Fibroblast of peridontal ligament (primary cell): Measurements from ENCODE around the gene BATF3.
"Not testable (repeated sequence)": the region's sequence is repeated elsewhere in the genome, so short reads cannot be mapped to it uniquely, and the experiment has no call there.

Experiments used
- DNase-seq: peaks from one replicate; pipeline ENCODE4 v3.0.0-alpha.2; 2010; ENCODE audit errors: extremely low read depth

The BATF3 gene, protein sequence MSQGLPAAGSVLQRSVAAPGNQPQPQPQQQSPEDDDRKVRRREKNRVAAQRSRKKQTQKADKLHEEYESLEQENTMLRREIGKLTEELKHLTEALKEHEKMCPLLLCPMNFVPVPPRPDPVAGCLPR

DNA sequence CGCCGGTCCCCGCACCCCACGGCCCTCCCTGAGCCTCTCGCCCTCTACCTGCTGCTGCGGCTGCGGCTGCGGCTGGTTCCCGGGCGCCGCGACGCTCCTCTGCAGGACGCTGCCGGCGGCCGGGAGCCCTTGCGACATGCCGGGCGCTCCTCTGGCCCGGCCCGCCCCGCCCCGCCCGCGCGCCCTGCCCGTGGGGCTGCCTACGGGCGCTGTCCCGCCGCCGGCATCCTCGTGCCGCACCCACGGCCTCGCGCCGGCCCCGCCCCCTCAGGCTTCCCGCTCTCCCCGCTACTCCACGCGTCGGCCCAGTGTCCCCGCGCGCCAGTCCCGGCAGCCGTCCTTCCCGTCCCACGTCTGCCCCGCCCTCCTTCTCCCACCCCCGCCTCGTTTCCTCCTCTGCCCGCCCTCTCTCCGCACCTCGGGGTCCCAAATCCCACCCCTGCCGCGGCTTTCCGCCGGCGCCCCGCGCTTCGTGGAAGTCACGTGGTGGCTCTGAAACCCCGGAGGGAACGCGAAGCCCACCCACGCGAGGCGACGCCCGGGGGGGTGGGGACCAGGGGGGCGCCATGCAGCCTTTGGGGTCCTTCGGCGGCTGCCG lies at the start of gene BATF3:
TSS of gene BATF3 (minus strand) at position 216 of the 598 bp plus-strand sequence. CDS start at position 138, 78 bp downstream.
- no peak for DNase-seq

DNA sequence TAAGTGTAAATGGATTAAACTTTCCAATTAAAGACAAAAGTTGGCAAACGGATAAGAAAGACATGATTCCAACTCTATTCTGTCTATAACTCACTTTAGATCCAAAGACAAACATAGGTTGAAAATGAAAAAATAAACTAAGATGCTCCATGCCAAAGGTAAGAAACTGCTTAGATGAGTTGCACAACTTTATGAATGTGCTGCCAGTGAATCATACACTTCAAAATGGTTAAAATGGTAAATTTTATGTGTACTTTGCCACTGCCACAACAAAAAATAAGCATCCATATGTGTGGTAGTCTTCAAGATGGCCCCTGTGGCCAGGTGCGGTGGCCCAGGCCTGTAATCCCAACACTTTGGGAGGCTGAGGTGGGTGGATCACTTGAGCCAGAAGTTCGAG lies 46.9 kb upstream of the BATF3 start:
- no peak for DNase-seq

DNA sequence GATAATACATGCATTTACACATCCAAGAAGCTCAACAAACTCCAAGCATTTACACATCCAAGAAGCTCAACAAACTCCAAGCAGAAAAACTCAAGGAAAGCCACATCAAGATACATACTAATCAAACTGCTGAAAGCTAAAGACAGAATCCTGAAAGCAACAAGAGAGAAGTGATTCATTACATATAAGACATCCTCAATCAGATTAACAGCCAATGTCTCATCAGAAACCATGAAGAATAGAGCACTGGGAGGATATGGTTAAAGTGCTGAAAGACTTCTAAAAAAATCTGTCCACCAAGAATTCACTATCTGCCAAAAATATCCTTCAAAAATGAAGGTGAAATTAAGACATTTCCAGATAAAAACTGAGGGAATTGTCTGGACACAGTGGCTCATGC lies 45.7 kb upstream of the BATF3 start:
- no peak for DNase-seq

DNA sequence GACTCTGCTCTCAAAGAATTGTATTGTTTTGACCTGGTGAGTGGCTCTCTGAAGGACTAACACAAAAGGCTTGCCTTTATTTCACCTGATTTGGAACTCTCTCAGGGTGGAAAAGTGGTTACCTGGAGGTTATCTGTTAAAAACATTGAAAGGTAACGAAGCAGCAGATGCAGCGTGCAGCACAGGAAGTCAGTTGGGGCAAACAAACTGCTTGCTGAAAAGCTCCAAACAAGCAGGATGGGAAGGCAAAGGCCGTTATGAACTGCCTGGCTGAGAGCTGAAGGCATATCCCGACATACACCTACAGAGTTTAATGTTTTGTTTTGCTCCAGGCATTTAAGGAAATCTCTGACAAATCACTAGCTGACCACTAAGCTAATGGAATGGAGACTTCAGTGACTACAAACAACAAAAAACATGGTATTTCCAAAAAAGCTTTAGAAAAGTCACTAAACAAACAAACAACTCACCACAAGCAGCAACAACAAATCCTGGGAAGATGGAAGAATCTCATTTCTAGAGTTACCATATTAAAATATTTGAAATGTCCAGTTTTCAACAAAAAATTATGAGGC lies 44.3 kb upstream of the BATF3 start:
- DNase-seq: no peak

DNA sequence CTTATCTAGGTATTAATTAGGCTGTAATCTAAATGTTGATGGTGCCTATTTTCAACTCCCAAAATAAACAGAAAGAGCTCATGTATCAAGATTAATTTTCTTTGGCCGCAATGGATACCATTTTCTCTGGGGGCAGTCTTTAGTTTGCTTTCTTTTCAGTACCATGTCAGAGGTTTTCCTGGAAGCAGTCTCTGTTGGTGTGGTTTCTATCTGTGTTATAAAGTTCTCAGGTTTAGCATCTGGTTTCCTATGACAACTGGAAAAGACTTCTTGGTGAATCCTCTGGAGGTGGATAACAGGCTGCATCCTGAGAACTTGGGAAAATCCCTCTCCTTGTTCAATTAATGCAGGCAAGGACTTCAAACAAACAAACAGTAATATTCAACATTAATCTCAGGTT lies 38.7 kb upstream of the BATF3 start:
- peak; percentile 41 for DNase-seq

DNA sequence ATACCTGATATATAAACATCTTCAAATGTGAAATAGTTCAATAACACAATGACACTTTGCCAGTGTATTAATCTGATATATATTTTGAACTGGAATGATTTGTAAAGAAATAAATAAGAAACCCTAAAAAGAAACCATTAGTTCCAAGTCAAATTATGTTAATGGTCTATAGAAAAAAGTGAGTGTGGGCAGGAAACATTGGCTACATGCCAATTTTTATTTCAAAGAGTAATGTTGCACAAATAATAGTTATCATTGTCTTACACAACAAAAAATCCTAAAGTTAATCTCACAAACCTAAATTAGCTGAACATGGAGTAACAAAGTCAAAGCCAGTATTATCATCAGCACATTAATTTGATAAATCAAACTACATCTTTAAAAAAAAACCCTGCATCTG lies 37.9 kb upstream of the BATF3 start:
- no peak for DNase-seq

DNA sequence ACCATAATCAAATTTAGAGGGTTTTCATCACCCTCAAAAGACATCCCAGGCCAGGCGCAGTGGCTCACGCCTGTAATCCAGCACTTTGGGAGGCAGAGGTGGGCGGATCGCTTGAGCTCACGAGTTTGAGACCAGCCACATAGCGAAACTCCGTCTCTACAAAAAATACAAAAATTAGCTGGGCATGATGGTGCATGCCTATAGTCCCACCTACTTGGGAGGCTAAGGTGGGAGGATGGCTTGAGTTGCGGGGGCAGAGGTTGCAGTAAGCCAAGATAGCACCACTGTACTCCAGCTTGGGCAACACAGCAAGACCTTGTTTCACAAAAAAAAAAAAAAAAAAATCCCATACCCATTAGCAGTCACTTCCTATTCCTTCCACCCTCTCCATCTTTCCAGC lies 33.5 kb upstream of the BATF3 start:
- no peak for DNase-seq

DNA sequence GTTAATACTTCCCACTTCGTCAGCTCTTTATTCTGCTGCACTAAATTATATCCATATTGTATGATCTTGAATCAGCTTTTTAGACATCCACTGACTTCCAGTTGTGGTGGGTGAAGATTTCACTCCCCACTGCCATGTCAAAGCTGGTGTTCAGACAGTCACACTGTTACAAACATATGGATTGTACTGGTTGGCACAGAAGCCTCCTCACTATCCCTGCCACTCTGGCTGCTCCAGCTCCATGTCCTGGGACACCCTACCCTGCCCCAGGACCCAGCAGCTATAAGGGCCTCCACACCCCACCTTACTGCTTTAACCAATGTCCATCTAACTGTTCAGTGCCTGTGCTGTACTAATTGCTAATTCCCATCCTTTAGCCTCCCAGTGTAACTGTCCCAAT lies 32.0 kb upstream of the BATF3 start:
- DNase-seq: no peak

DNA sequence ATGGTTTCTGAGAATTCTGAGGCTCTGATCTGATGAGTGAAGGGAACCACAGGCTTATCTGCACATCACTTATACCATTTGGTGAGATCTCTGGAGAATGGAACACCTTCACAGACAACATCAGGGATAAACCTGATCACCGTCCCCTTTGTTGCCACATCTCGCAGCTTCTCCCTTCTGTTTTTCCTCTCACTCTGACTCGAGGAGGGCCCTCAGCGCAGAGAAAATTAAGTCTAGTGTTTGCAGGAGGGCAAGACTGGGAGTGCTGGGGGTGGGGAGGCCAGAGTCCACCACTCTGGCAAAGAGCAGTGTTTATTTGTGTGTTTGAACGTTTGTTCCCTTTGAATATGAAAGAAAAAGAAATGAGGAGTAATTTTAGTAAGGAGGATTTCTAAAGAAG lies 29.0 kb upstream of the BATF3 start:
- DNase-seq: no peak

DNA sequence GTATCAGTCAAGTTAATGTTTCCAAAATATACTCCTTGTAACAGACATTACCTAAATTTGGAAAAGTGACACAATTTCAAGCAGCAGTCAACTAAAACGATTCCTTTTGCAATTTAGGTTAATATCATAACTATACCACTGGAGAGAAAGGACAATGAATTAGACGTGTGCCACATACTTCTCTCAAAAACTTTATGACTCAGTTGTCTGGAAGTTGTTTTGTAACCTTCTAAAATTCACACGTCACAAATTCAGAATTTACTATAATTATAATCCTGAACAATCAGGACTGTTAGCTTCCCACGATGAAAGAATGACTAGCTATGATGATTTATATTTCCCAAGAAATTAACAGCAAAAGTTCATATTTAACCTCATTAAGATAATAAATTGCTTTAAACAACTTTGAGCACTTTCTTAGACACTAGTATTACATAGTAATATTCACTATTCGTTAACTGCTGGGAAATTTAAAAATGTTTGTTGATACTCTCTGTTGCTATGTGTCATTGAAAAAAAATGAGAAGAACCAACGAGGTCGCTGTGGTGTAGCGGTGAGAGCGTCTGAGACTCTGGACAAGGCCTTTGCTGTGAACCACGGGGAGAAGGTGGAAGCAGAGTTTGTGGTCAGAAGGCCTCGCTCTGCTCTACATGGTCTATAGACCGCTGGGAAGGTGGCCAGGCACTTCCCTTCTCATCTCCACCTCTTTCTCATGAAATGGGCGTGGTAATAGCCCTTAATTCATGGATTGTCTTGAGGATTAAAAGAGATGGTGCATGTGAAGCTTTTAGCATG lies 27.9 kb upstream of the BATF3 start:
- peak; percentile 45 for DNase-seq

DNA sequence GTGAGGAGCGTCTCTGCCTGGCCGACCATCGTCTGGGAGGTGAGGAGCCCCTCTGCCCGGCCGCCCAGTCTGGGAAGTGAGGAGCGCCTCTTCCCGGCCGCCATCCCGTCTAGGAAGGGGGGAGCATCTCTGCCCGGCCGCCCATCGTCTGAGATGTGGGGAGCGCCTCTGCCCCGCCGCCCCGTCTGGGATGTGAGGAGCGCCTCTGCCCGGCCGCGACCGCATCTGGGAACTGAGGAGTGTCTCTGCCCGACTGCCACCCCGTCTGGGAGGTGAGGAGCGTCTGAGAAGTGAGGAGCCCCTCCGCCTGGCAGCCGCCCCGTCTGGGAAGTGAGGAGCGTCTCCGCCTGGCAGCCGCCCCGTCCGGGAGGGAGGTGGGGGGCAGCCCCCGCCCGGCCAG lies 25.0 kb upstream of the BATF3 start:
- DNase-seq: not testable (repeated sequence)

DNA sequence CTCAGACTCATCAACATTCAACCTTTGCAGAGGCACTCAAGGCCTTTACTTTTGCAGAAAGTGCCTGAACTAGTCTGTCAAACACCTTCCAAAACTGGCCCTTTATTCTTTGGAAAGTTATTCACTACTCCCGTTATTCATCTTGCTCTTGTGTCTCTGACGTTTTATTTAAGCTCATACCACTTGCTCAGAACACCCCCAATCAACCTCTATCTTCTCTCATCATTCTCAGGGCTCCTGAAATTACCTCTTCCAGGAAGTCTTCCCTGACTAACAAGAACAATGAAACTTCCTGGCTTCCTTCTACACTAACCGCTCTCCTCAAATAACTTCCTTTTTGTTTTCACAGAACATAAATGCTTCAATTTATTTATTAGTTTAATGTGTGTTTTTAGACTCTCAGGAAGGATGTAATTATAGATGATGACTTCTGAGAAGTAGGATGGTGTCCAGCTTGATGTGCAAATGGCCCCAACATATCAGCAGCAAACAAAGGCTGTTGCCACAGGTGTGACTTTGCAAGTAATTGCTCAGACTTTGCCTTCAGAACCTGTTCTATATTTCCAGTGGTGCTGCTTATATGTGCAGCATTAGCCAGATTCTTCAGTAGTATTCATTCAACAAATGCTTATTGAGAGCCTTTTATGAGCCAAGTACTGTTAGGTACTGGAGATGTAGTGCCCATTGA lies 22.8 kb upstream of the BATF3 start:
- DNase-seq: no peak

DNA sequence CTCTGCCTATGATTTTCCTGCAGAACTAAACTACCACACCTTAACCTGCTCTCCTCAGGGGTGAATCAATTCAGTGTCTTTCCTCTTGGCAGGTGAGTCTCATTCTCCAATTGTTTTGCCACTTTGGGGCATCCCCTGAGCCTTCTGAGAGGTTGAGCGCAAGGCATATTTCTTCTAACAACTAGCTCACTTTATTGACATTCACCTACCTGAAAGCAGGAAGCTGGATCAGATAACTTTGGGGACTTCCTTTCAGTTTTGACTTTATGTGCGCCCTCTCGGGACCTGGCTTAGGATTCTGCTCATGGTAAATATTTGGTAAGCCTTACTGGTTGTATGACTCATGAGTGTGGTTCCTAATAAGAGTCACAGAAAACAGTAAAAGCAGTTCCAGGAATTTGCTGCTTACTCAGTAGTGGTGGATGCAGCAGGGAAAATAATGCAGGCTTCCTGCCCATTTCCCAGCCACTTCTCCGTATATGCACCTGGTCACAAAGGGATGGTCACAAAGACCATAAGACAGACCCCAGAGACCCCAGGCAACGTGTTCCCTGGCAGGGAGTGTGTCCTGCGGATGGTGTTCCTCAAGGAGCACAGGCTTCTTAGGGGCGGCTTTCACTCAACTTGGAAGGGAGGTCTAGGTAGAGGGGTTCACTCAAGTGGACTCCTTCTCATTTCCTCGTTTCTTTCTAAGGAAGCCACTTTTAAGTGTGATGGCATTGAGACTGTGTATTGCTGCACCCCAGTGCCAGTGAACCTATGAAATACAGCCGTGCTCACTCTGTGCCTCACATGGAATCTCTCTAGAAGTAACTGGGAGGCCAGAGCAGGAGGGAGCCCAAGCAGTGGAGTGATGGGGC lies 22.0 kb upstream of the BATF3 start:
- peak; percentile 84 for DNase-seq

DNA sequence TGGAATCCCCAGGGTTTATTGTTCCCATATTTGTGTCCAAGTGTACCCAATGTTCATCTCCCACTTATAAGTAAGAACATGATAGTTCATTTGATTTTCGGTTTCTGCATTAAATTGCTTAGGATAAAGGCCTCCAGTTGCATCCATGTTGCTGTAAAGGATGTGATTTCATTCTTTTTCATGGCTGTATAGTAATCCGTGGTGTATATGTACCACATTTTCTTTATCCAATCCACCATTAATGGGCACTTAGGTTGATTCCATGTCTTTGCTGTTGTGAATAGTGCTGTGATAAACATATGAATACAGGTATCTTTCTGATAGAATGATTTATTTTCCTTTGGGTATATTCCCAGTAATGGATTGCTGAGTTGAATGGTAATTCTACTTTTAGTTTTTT lies 20.0 kb upstream of the BATF3 start:
- no peak for DNase-seq

DNA sequence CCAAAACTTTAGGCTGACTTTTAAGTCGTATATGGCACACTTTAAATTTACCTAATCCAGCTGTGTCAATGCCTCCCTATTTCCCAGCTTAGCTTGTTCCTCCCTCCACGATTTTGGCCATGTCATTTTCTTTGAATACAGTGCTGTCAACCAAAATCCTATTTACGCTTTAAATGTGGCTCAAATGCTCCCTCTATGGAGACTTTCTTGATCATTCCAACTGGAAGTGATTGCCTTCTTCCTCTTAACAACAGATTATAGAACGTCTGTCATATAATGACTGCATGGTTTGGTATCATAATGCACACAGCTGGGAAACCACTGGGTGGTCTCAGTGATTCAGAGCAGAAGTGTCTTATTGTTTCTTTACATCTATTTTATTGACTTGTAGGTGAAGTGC lies 18.9 kb upstream of the BATF3 start:
- peak; percentile 75 for DNase-seq

DNA sequence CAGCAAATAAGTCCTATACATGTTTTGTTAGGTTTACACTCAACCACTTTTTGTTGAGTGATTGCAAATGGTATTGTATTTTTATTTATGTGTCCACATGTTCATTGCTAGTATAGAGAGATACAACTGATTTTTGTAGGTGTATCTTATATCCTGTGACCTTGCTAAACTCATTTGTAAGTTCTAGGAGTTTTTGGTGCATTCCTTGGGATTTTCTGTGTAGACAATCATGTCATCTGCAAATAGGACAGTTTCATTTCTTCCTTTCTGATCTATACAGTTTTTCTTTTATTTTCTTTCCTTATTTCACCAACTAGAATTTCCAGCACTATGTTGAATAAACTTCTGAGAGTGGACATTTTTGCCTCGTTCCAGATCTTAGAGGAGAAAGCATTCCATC lies 16.5 kb upstream of the BATF3 start:
- no peak for DNase-seq

DNA sequence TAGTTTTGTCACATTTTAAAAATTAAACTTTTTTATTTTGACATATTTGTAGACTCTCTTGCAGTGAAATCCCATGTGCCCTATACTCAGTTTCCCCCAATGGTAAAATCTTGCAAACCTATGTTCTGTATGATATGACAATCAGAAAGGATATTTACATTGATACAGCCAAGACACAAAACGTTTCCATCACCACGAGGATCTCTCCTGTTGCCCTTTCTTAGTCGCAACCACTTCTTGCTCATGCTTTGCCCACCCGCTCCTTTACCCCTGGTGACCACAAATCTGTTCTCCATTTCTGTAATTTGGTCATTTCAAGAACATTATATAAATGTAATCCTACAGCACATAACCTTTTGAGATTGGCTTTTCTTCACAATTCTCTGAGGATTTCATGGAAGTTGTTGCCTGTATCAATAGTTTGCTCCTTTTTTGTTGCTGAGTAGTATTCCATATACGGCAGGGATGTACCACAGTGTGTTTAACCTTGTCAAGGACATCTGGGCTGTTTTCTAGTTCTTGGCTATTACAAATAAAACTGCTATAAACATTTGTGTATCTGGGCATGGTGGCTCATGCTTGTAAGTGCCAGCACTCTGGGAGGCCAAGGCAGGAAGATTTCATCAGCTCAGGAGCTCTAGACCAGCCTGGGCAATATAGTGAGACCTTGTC lies 14.0 kb upstream of the BATF3 start:
- DNase-seq: no peak

DNA sequence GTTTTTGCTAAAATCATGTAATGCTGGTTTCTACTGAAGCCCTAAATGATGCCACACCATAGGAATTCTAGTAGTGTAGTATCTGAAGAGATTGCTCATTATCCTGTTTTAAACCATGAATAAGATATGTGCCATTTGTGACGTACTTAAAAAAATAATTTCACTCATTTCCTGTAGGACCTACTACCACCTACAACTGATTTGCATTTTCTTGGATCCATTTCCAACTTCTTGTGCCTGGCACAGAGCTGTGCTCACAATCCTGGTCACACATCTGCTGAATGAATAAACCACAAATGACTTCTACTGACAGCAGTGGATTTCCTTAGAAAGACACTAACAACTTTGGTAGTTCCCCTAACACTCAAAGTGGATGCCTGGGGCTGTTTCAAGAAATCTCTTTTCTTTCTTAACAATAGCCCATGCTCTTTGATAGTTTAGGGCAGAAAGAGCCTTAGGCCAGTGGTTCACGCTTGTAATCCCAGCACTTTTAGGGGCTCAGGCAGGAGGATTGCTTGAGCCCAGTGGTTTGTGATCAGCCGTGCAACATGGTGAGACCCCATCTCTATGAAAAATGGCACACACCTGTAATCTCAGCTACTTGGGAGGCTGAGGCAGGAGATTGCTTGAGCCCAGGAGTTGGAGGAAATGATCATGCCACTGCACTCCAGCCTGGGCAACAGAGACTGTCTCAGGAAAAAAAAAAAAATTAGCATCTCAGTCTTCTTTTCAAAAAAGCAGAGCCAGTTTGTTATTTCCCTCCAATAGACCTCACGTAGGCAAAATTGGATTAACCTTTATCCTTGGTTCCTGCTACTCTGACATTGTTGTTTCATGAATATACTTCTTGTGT lies 13.0 kb upstream of the BATF3 start:
- DNase-seq: peak; percentile 85

DNA sequence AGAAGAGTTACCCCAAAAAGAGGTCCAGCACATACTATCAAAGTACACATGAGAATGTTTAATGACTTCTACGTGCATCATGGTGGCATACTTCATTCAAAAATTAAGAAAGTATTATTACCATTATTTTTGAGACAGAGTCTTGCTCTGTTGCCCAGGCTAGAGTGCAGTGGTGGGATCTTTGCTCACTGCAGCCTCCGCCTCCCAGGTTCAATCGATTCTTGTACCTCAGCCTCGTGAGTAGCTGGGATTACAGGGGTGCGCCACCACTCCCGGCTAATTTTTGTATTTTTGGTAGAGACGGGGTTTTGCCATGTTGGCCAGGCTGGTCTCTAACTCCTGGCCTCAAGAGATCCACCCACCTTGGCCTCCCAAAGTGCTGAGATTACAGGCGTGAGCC lies 12.3 kb upstream of the BATF3 start:
- not testable (repeated sequence) for DNase-seq

DNA sequence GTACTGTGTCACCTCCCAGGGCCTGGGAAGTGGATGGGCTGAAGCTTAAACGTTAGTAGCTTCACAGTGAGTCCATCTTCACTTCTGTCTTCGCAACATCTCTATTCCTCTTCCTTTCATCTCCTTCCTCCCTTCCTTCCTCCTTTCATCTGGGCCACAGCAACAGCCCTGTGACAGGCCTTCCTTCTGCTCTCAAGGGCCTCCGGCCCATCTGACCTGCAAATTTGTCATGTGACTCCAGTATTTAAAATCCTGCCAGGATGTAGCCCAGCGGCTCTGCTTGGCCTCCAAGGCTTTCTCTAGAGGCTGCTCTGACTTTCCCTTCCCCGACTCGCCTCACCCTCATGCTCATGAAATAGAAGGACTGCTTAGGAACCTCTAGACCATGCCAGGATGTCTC lies 10.9 kb upstream of the BATF3 start:
- DNase-seq: no peak
